Measurements from ENCODE around the gene RFPL4AL1. TPM values are rescaled to one million over a fixed set of nuclear protein-coding genes. Genes with fewer than 3 reads are reported as not detected.
"Not testable (repeated sequence)": the region's sequence is repeated elsewhere in the genome, so short reads cannot be mapped to it uniquely, and the experiment has no call there.

RFPL4AL1 gene
- total RNA-seq, 3 donors from 2014 or later, result not detected

- H3K27ac ChIP-seq, result no peak overlapping the region
- no peaks in the 10 kb centered on the region for H3K36me3 ChIP-seq
- no peaks in the 10 kb centered on the region for H3K27me3 ChIP-seq
- H3K4me3 ChIP-seq, result no peak overlapping the region
- no peaks in the 10 kb centered on the region for H3K4me1 ChIP-seq
- TF ChIP-seq POLR2AphosphoS5 (IDR thresholded peaks at IDR 0.05), result no peak
- TF ChIP-seq CTCF (IDR thresholded peaks at IDR 0.05), result no peak
- TF ChIP-seq POLR2A (IDR thresholded peaks at IDR 0.05), result no peak
- intact Hi-C loops (cut with DNase I; ENCODE audit: low total_unique reads), result no loop called here
- H3K9me3 ChIP-seq, result no peaks in the 10 kb centered on the region
- DNase-seq (ENCODE audit: low spot score in 2 of 2), result no peak
These were observed 18.2 kb upstream of the RFPL4AL1 start for GRCh38 chr19:55750715-55751114.

- Histone ChIP-seq H3K27me3 (peaks cover 0 to 4% of the 10 kb centered on the region in 2 donors), H3K9me3 (no peaks in the 10 kb centered on the region), H3K4me3 (no peak overlapping the region), H3K27ac (no peak overlapping the region), H3K4me1 (no peaks in the 10 kb centered on the region), H3K36me3 (no peaks in the 10 kb centered on the region)
- DNase-seq (ENCODE audit: low spot score in 2 of 2), result no peak
- intact Hi-C loops (cut with DNase I; ENCODE audit: low total_unique reads), result no loop called here
- TF ChIP-seq POLR2A (IDR thresholded peaks at IDR 0.05) (no peak), POLR2AphosphoS5 (IDR thresholded peaks at IDR 0.05) (no peak), CTCF (IDR thresholded peaks at IDR 0.05) (no peak)
These were observed 15.5 kb upstream of the RFPL4AL1 start for GRCh38 chr19:55753401-55753800.

GRCh38 chr19:55756808-55757207, 12.1 kb upstream of the RFPL4AL1 start:
- H3K27me3 ChIP-seq; H3K36me3 ChIP-seq; H3K27ac ChIP-seq; H3K9me3 ChIP-seq; DNase-seq (ENCODE audit: low spot score in 2 of 2); H3K4me3 ChIP-seq; intact Hi-C loops (cut with DNase I; ENCODE audit: low total_unique reads); H3K4me1 ChIP-seq: not testable (repeated sequence)

GRCh38 chr19:55758797-55759196, 10.1 kb upstream of the RFPL4AL1 start, which contains the start of gene RFPL4A:
RFPL4A (plus strand) TSS chr19:55759097; CDS start chr19:55761801, 2,704 bp downstream.
- H3K36me3 ChIP-seq, result not testable (repeated sequence)

GRCh38 chr19:55766466-55766865, 2.5 kb upstream of the RFPL4AL1 start:
- no peaks in the 10 kb centered on the region for H3K27me3 ChIP-seq
- peaks cover 0 to 2% of the 10 kb centered on the region in 2 donors for H3K9me3 ChIP-seq
- intact Hi-C loops (cut with DNase I; ENCODE audit: low total_unique reads), result no loop called here

More at GRCh38 chr19:55758797-55759196, 10.1 kb upstream of the RFPL4AL1 start, which contains the start of gene RFPL4A:
- intact Hi-C loops (cut with DNase I; ENCODE audit: low total_unique reads); DNase-seq (ENCODE audit: low spot score in 2 of 2); H3K27me3 ChIP-seq; H3K4me3 ChIP-seq; H3K27ac ChIP-seq; H3K9me3 ChIP-seq; H3K4me1 ChIP-seq: not testable (repeated sequence)

GRCh38 chr19:55769632-55770031, 714 bp downstream of the RFPL4AL1 start:
- H3K27me3 ChIP-seq; DNase-seq (ENCODE audit: low spot score in 2 of 2); H3K4me3 ChIP-seq; H3K27ac ChIP-seq; H3K9me3 ChIP-seq; H3K36me3 ChIP-seq; intact Hi-C loops (cut with DNase I; ENCODE audit: low total_unique reads); H3K4me1 ChIP-seq: not testable (repeated sequence)

More at GRCh38 chr19:55766466-55766865, 2.5 kb upstream of the RFPL4AL1 start:
- H3K4me3 ChIP-seq, result no peak overlapping the region
- TF ChIP-seq POLR2A (IDR thresholded peaks at IDR 0.05) (no peak), POLR2AphosphoS5 (IDR thresholded peaks at IDR 0.05) (no peak), CTCF (IDR thresholded peaks at IDR 0.05) (no peak)
- no peak overlapping the region for H3K27ac ChIP-seq
- DNase-seq (ENCODE audit: low spot score in 2 of 2), result no peak
- H3K36me3 ChIP-seq, result no peaks in the 10 kb centered on the region
- no peaks in the 10 kb centered on the region for H3K4me1 ChIP-seq

GRCh38 chr19:55777528-55777927, 8.6 kb downstream of the RFPL4AL1 start:
- Histone ChIP-seq H3K27me3 (no peaks in the 10 kb centered on the region), H3K4me1 (no peaks in the 10 kb centered on the region), H3K27ac (no peak overlapping the region), H3K36me3 (no peaks in the 10 kb centered on the region), H3K9me3 (no peaks in the 10 kb centered on the region), H3K4me3 (no peak overlapping the region)
- no peak for DNase-seq (ENCODE audit: low spot score in 2 of 2)
- TF ChIP-seq CTCF (IDR thresholded peaks at IDR 0.05) (no peak), POLR2A (IDR thresholded peaks at IDR 0.05) (no peak), POLR2AphosphoS5 (IDR thresholded peaks at IDR 0.05) (no peak)
- intact Hi-C loops (cut with DNase I; ENCODE audit: low total_unique reads), result no loop called here

Measured in breast epithelium (tissue), 4 donors.